ENCODE measurements around the gene PRAC1. TPM values are rescaled to one million over a fixed set of nuclear protein-coding genes. Genes with fewer than 3 reads are reported as not detected.

PRAC1 gene
- total RNA-seq, 1 donor from 2014 or later = not detected

DNA sequence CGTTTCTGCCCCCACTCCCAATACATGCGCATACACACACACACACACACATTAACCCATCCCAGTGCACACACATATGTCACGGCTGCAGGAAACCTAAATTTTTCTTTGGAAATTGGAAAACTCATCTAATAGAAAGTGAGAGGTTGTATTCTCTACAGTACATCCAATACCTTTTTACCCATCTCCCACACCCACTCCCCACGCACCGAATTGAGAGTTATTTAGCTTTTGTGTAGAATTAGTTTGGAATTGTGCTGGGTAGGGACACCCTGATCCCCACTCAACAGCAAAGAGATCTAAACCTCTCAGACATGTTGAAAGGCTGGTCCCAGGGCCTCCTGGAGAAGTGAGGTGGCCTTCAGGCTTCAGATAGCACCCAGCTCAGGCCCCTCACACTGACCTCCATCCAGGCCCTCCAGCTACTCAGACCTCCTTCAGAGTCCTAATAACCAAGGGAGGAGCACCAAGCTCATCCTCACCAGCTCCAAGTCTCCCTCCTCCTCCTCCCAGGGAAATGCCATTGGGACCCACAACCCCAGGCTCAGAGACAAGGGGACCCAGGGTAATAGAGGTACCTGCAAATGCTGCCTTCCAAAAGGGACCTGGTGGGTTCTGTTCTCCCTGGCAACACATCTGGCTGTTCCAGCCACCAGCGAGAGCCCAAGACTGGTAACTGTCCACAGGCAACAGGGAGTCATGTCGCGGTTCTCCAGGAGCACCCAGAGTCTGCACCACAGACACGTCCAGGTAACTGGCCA lies 5.3 kb upstream of the PRAC1 start:
- Mint-ChIP-seq H3K4me1 (ENCODE audit: low read depth) (peaks cover 12% of the 10 kb centered on the region), H3K36me3 (ENCODE audit: low read depth) (no peaks in the 10 kb centered on the region), H3K4me3 (ENCODE audit: low read depth) (no peak overlapping the region), H3K9me3 (no peaks in the 10 kb centered on the region), H3K27me3 (ENCODE audit: low read depth) (peaks cover 94% of the 10 kb centered on the region), H3K27ac (no peak overlapping the region)
- no peak for DNase-seq (ENCODE audit: low spot score)
- intact Hi-C loops (cut with micrococcal nuclease) = no loop called here

DNA sequence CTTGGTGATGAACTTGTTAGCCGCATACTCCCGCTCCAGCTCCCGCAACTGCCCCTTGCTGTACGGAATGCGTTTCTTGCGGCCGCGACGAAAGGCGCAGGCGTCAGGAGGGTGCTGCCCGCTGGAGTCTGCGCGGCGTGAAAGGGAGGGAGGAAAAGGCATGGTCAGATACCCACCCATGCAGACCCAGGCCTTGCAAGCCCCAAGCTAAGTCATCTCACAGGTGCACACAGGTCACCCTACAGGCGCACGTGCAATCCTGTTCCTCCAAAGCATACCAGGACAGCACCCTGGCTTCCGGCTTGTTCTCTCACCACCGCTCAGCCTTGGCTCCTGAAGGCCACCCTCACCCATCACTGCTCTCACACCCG lies 4.6 kb upstream of the PRAC1 start:
- Mint-ChIP-seq H3K4me3 (ENCODE audit: low read depth) (no peak overlapping the region), H3K27me3 (ENCODE audit: low read depth) (peaks cover 93% of the 10 kb centered on the region), H3K4me1 (ENCODE audit: low read depth) (peaks cover 12% of the 10 kb centered on the region), H3K27ac (no peak overlapping the region), H3K36me3 (ENCODE audit: low read depth) (no peaks in the 10 kb centered on the region), H3K9me3 (no peaks in the 10 kb centered on the region)
- intact Hi-C loops (cut with micrococcal nuclease) = no loop called here
- DNase-seq (ENCODE audit: low spot score) = no peak

DNA sequence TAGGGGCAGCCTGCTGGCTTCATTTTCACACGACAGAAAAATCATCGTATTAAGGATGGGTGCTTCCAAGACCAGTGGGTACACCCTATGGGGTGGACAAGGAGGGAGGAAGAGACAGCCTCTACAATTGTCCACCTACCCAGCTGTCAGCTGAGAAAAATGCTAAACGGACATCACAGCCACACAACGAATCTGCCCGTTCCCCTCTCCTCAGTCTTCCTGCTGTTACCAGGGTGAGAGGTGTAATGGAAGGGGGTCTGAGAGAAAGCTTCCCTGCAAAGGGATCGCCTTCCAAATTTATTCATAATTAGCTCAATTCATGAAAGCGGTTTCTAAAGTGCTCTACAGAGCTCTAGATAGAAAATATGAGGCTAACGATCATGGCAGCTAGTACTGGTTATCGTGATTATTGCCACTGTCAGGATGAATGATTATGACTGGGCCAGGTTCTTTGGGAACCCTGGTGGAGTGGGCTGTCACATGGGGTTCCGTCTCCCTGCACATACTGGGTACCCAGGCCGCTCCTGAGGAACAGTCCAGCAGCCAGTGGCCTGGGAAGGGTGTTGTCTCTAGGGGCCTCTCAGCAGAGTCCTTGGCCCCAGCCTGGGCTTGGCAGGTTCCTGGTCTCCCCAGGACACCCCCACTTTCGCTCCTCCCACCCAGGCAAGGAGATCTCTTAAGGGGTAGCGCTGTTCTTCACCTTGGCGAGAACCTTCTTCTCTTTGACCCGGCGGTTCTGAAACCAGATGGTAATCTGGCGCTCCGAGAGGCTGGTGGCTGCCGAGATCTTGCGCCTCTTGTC lies 4.0 kb upstream of the PRAC1 start:
- no peak overlapping the region for H3K4me3 Mint-ChIP-seq (ENCODE audit: low read depth)
- DNase-seq (ENCODE audit: low spot score) = no peak
- H3K36me3 Mint-ChIP-seq (ENCODE audit: low read depth) = no peaks in the 10 kb centered on the region
- peaks cover 89% of the 10 kb centered on the region for H3K27me3 Mint-ChIP-seq (ENCODE audit: low read depth)
- intact Hi-C loops (cut with micrococcal nuclease) = no loop called here
- H3K4me1 Mint-ChIP-seq (ENCODE audit: low read depth) = peaks cover 12% of the 10 kb centered on the region
- no peak overlapping the region for H3K27ac Mint-ChIP-seq
- no peaks in the 10 kb centered on the region for H3K9me3 Mint-ChIP-seq

DNA sequence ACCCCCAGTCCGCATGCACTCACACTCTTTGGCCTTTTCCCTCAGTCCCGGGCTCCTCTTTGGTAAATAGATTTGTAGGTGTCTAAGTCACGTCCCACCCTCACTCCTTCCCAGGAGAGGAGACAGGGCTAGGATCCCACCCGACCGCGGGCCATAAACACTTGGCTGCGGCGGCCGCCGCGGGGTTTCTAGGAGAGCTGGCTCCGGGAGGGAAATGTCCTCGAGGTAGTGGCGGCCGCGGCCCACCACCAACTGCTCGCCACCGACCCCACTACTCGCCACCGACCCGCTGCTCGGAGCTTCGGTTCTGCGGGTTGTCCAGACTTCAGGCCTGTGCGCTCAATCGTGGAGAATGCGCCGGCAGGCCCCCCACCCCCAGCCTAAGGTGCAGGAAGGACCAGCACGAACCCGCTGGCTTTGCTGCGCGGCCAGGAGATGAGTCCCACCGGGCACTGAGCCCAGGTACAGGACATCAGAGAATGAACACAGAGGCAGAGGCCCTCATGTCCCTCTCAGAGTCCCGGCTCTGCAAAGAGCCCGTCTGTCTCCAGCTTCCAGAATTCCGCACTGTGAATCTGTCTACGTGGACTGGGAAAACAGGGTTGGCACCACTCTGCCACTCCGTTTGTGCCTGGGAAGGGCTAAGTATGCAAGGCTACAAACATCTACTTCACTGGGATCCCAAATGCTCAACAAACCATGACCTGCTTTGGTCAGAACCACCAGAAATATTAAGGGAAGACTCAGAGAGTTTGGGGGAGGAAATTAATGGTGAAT lies 3.2 kb upstream of the PRAC1 start:
- Mint-ChIP-seq H3K27ac (no peak overlapping the region), H3K27me3 (ENCODE audit: low read depth) (peaks cover 89% of the 10 kb centered on the region), H3K4me3 (ENCODE audit: low read depth) (no peak overlapping the region), H3K36me3 (ENCODE audit: low read depth) (no peaks in the 10 kb centered on the region), H3K9me3 (no peaks in the 10 kb centered on the region), H3K4me1 (ENCODE audit: low read depth) (peaks cover 12% of the 10 kb centered on the region)
- no peak for DNase-seq (ENCODE audit: low spot score)
- intact Hi-C loops (cut with micrococcal nuclease) = loop anchor here (2.0 kb wide), 1 partner anchor 113 kb away; no protein-coding TSS in a partner anchor

DNA sequence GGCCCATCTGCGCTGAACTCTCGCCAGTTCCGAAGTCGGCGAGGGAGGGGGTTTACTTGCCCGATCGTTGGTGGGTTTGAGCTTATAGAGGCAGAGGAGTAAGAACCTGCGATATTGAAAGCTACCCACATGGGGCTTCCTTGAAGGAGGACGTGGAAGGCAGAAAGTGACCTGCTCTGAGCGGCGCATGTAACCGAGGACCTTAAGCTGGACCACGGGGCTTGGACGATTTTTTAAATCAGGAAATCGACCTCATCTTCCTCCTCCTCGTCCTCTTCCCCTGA lies 2.6 kb upstream of the PRAC1 start:
- peaks cover 89% of the 10 kb centered on the region for H3K27me3 Mint-ChIP-seq (ENCODE audit: low read depth)
- H3K36me3 Mint-ChIP-seq (ENCODE audit: low read depth) = no peaks in the 10 kb centered on the region
- no peaks in the 10 kb centered on the region for H3K9me3 Mint-ChIP-seq
- DNase-seq (ENCODE audit: low spot score) = no peak
- intact Hi-C loops (cut with micrococcal nuclease) = loop anchor here (2.0 kb wide), 1 partner anchor 112 kb away; no protein-coding TSS in a partner anchor
- peaks cover 12% of the 10 kb centered on the region for H3K4me1 Mint-ChIP-seq (ENCODE audit: low read depth)
- H3K4me3 Mint-ChIP-seq (ENCODE audit: low read depth) = no peak overlapping the region
- H3K27ac Mint-ChIP-seq = no peak overlapping the region

DNA sequence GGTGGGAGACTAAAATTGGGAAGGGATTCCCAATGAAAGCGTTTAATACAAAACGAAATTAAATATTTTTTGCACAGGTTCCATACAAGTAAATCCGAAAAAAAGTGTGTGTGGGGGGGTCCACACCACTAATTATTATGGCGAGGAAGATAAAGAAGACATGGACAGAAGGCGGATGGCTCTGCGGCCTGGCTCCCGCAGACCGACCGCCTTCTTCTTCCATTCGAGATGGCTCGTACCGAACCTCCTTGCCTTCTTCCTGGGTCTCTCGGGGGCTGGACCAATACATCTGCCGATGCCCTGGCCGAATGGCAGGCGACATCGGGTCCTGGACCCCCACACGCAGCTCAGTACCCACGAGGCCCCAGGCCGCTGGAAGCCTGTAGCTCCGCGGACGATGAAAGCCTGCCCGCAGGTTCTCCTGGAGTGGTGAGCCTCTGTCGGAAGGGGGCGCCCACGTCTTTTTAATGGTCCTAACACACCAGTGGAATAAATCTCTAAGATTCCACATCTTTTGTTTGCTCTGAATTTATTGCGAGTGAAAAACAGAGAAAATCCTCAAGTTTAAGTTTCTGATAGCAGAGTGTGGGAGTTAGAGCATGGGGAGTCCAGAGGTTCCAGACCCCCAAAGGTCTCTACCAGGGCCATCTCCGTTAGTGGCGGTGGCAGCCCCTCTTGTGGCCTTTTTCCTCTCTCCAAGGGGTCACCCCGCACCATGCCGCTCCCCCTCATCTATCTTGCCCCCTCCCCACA lies 2.1 kb upstream of the PRAC1 start:
- intact Hi-C loops (cut with micrococcal nuclease) = loop anchor here (1.0 to 5.0 kb wide), 4 partner anchors 25 to 1243 kb away; partner anchors contain the start of genes DLX4 and NGFR
- no peak overlapping the region for H3K27ac Mint-ChIP-seq
- DNase-seq (ENCODE audit: low spot score) = peak; percentile 68
- no peaks in the 10 kb centered on the region for H3K9me3 Mint-ChIP-seq
- peaks cover 12% of the 10 kb centered on the region for H3K4me1 Mint-ChIP-seq (ENCODE audit: low read depth)
- H3K4me3 Mint-ChIP-seq (ENCODE audit: low read depth) = no peak overlapping the region
- H3K36me3 Mint-ChIP-seq (ENCODE audit: low read depth) = no peaks in the 10 kb centered on the region
- H3K27me3 Mint-ChIP-seq (ENCODE audit: low read depth) = peaks cover 89% of the 10 kb centered on the region

DNA sequence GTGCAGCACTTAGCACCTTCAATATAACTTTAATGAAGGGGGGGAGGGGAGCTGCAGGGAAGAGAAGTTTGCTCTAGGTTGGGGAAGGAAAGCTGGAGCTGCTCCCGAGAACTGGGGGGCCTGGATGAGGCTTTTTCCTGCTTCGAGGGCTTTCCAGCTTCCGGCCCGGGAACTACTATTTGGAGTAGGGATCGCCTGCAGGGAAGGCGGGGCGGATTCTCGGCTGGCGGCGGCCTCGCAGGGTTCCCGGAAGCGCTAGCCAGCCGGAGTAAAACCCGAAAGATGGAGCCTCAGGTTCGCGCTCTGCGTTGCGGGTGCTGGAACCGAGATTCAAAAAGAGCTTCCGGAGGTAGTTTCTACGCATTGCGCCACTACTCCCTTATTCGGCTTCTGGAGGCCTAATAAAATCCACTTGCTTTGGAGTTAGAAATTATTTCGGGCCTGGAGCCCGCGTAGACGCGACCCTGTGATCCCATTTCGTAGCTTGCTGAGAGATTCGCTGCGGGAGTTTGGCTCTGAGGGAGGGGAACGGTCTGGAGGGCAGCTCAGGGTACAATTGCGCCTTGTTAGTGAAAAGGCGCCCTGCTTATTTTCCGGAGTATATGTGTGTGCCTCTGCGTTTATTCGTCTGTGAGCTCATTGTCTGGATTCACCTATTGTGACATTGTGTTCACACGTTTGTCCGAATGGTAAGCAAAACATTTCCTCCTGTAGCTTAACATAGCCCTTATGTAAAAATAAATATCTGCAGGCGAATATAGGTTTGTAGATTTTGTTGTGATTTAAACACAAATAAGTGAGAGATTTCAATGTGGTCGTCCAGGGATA lies 1.3 kb upstream of the PRAC1 start:
- Mint-ChIP-seq H3K9me3 (no peaks in the 10 kb centered on the region), H3K4me3 (ENCODE audit: low read depth) (no peak overlapping the region), H3K27me3 (ENCODE audit: low read depth) (peaks cover 89% of the 10 kb centered on the region), H3K27ac (no peak overlapping the region), H3K4me1 (ENCODE audit: low read depth) (peaks cover 11% of the 10 kb centered on the region), H3K36me3 (ENCODE audit: low read depth) (no peaks in the 10 kb centered on the region)
- DNase-seq (ENCODE audit: low spot score) = no peak
- intact Hi-C loops (cut with micrococcal nuclease) = loop anchor here (1.0 to 5.0 kb wide), 4 partner anchors 26 to 1244 kb away; partner anchors contain the start of genes DLX4 and NGFR

DNA sequence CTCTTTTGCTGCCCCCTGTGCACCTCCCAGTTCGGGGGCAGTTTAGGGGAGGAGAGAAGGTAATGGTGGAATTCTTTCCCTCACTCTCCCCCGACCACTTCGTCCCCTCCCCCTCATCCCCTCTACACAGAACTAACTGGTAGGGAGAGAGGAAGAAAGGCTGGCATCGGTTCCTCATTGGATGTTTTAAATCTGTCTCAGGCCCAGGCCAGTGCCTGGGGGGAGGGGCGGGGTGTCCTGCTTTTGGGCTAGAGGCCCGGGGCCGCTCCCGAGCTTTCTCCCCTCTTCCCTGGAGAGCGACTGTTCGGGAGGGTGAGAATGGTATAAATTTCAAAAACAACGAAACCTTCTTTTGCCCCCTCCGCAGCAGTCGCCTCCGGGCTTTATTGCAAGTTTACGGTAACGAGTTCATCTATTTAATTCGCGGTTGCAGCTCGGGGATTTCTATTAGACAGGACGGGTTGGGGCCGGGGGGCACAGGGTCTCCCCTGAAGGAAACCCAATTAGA lies 651 bp upstream of the PRAC1 start, which contains the start of gene PRAC2:
PRAC2 (plus strand) TSS at position 271 of the 508 bp plus-strand sequence. CDS start 1,226 bp downstream, outside the sequence.
- no peak within 1 kb of the TSS for H3K27ac Mint-ChIP-seq
- H3K27me3 Mint-ChIP-seq (ENCODE audit: low read depth) = peaks cover 88% of the 10 kb centered on the region
- intact Hi-C loops (cut with micrococcal nuclease) = loop anchor here (5.0 kb wide), 2 partner anchors 774 to 1244 kb away; partner anchors contain the start of genes DLX4 and NGFR
- H3K36me3 Mint-ChIP-seq (ENCODE audit: low read depth) = no peaks in the 10 kb centered on the region
- peaks cover 15% of the 10 kb centered on the region for H3K4me1 Mint-ChIP-seq (ENCODE audit: low read depth)
- DNase-seq (ENCODE audit: low spot score) = no peak
- no peaks in the 10 kb centered on the region for H3K9me3 Mint-ChIP-seq
- H3K4me3 Mint-ChIP-seq (ENCODE audit: low read depth) = no peak within 1 kb of the TSS

DNA sequence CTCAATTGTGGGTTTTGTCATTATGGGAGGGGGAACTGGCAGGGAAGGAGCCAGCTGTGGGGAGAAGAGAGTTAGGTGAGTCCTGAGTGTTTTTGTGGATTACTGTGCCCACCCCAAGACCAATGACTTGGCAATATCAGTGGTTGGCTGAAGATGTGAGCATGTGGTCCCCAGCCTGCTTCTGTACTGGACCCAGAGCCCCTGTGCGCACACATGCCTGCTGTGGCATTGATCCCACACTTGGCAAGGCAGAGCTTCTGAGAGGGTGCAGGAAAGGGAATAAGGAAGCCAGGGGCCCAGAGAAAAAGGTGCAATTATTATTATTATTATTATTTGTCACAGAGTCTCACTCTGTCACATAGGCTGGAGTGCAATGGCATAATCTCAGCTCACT lies 1.3 kb downstream of the PRAC1 start:
- Mint-ChIP-seq H3K27ac (no peak overlapping the region), H3K4me1 (ENCODE audit: low read depth) (peaks cover 13% of the 10 kb centered on the region), H3K4me3 (ENCODE audit: low read depth) (no peak overlapping the region), H3K9me3 (no peaks in the 10 kb centered on the region), H3K36me3 (ENCODE audit: low read depth) (no peaks in the 10 kb centered on the region), H3K27me3 (ENCODE audit: low read depth) (peaks cover 85% of the 10 kb centered on the region)
- DNase-seq (ENCODE audit: low spot score) = no peak
- intact Hi-C loops (cut with micrococcal nuclease) = loop anchor here (5.0 kb wide), 2 partner anchors 776 to 1246 kb away; partner anchors contain the start of genes DLX4 and NGFR

DNA sequence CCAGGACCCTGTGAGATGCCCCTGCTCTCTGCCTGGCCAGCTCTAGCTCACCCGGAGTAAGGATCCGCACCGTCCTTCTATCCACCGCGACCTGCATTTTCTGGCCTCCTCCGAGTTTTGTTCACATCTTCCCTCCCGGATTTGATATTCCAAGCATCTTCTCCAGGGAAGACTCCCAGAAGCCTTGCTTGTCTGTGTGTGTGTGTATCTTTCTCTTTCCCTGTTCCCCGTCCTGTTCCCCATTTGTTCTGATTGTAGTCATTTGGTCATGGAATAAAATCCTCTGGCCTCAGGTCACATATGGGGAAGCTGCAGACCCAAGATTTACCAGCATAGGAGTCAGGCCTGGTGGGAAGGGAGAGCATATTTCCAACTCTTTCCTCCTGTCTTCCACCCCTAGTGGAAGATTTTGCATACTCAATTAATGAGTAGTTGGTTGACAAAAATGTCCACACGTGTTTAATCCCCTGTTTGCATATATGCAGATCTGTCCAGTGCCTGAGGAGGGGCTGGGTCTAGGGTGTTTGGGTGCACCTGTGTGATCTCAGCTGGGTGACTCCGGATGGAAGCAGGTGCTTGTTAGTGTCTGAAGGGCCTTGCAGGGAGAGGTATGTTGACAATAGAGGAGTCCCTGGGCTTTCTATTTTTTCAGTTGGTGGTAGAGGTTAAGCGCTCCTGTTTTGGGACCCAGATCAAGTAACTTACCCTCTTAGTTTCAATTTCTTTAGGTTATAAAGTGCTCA lies 1.9 kb downstream of the PRAC1 start:
- intact Hi-C loops (cut with micrococcal nuclease) = loop anchor here (5.0 kb wide), 2 partner anchors 777 to 1247 kb away; partner anchors contain the start of genes DLX4 and NGFR
- Mint-ChIP-seq H3K4me1 (ENCODE audit: low read depth) (peaks cover 13% of the 10 kb centered on the region), H3K4me3 (ENCODE audit: low read depth) (no peak overlapping the region), H3K9me3 (no peaks in the 10 kb centered on the region), H3K36me3 (ENCODE audit: low read depth) (no peaks in the 10 kb centered on the region), H3K27me3 (ENCODE audit: low read depth) (peaks cover 83% of the 10 kb centered on the region), H3K27ac (peak overlapping the region; percentile 50)
- DNase-seq (ENCODE audit: low spot score) = no peak

Measured in activated T-helper 2 cell treated with anti-CD3 and anti-CD28 coated beads, Interferon-gamma antibody, Interleukin-2, Interleukin-4, amounts not matched to agents 10 μg/mL and 5 μg/mL and 100 μg/mL, durations not matched to agents 14 hours and 24 hours and 36 hours (primary cell).